ENCODE data around the gene IL10RB.

- no peak for TF ChIP-seq POLR2AphosphoS5 (IDR thresholded peaks at IDR 0.05)
- TF ChIP-seq POLR2A (IDR thresholded peaks at IDR 0.05), result no peak
- TF ChIP-seq, protein P1, sequence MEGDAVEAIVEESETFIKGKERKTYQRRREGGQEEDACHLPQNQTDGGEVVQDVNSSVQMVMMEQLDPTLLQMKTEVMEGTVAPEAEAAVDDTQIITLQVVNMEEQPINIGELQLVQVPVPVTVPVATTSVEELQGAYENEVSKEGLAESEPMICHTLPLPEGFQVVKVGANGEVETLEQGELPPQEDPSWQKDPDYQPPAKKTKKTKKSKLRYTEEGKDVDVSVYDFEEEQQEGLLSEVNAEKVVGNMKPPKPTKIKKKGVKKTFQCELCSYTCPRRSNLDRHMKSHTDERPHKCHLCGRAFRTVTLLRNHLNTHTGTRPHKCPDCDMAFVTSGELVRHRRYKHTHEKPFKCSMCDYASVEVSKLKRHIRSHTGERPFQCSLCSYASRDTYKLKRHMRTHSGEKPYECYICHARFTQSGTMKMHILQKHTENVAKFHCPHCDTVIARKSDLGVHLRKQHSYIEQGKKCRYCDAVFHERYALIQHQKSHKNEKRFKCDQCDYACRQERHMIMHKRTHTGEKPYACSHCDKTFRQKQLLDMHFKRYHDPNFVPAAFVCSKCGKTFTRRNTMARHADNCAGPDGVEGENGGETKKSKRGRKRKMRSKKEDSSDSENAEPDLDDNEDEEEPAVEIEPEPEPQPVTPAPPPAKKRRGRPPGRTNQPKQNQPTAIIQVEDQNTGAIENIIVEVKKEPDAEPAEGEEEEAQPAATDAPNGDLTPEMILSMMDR (IDR thresholded peaks at IDR 0.05), result no peak
Measured at GRCh38 chr21:33240404-33240803, 25.8 kb upstream of the IL10RB start.
